22Rv1 (cell line): ENCODE results near the gene NTF4.

Experiments
- ZFX ChIP-seq: fragments of 450-650 bp; IDR thresholded peaks from 2 replicates; pipeline ENCODE4 v1.6.1; 2017; ENCODE audit warnings: antibody characterized with exemption, borderline replicate concordance
- TF ChIP-seq, protein P1 (sequence below): fragments of 450-650 bp; IDR thresholded peaks from 2 replicates; pipeline ENCODE4 v1.5.1; 2017; ENCODE audit warnings: mild to moderate bottlenecking

DNA sequence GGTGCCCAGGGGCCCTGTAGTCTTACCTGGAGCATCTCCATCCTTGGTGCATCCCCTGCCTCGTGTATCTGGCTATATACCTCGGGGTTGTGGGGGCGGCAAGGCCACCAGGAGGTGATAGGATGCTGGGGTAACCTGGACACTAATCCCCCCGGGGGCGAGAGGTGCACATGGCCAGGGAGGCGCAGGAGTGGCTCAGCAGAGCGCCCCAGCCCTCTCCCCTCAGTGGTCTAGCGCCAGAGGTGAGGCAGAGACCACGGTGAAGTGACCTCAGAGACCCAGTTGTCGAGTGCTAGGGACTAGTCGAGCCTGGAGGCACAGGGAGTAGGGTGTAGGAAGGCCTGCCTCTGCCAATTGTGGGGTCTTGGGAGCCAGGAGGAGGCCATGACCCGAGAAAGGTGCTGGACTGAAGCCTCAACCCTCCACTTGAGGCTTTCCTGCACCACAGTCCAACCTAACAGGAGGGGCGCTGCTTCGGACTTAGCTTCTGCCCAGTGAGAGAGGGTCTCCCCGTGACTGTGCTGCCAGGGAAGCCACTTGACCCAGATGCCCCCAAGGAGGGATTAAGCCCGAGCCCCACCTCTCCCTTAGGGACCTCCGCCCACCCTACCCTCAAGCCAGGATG lies 47.5 kb downstream of the NTF4 start, which contains the start of gene LHB:
- TF ChIP-seq, protein P1, sequence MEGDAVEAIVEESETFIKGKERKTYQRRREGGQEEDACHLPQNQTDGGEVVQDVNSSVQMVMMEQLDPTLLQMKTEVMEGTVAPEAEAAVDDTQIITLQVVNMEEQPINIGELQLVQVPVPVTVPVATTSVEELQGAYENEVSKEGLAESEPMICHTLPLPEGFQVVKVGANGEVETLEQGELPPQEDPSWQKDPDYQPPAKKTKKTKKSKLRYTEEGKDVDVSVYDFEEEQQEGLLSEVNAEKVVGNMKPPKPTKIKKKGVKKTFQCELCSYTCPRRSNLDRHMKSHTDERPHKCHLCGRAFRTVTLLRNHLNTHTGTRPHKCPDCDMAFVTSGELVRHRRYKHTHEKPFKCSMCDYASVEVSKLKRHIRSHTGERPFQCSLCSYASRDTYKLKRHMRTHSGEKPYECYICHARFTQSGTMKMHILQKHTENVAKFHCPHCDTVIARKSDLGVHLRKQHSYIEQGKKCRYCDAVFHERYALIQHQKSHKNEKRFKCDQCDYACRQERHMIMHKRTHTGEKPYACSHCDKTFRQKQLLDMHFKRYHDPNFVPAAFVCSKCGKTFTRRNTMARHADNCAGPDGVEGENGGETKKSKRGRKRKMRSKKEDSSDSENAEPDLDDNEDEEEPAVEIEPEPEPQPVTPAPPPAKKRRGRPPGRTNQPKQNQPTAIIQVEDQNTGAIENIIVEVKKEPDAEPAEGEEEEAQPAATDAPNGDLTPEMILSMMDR: no peak
- no peak for TF ChIP-seq ZFX
